ENCODE data around the gene PXDN. TPM values are rescaled to one million over a fixed set of nuclear protein-coding genes. Genes with fewer than 3 reads are reported as not detected.

Gene PXDN
- total and polyA plus RNA-seq, 8 donors = 3.3 to 71.6 (median 28.0) TPM

DNA sequence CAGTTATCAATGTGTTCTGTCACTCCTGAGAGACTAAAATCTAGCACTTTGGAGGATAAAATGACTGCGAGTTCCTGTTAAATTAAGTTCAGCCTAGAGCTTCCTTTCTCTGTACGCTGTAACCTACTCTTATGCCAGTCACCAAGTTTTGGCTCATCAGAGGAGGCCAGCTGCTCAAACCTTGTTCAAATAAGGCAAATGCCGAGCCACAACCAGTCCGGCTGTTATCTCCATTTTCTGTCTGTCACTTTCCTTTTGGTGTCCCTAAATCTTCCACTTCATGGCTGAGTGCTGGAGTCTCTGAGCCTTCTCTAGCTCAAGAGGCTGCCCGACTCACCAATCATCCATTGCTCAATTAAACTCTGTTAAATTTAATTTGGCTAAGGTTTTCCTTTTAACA is 33.5 kb upstream of the PXDN start:
- Histone ChIP-seq H3K4me3 (no peak overlapping the region), H3K27me3 (peaks cover 0 to 21% (median 0%) of the 10 kb centered on the region in 3 donors), H3K4me1 (no peaks in the 10 kb centered on the region), H3K27ac (no peak overlapping the region), H3K36me3 (no peaks in the 10 kb centered on the region), H3K9me3 (no peaks in the 10 kb centered on the region)
- TF ChIP-seq POLR2AphosphoS5 (IDR thresholded peaks at IDR 0.05) (no peak), POLR2A (IDR thresholded peaks at IDR 0.05) (no peak), EP300 (IDR thresholded peaks at IDR 0.05) (no peak)
- TF ChIP-seq, protein P1, sequence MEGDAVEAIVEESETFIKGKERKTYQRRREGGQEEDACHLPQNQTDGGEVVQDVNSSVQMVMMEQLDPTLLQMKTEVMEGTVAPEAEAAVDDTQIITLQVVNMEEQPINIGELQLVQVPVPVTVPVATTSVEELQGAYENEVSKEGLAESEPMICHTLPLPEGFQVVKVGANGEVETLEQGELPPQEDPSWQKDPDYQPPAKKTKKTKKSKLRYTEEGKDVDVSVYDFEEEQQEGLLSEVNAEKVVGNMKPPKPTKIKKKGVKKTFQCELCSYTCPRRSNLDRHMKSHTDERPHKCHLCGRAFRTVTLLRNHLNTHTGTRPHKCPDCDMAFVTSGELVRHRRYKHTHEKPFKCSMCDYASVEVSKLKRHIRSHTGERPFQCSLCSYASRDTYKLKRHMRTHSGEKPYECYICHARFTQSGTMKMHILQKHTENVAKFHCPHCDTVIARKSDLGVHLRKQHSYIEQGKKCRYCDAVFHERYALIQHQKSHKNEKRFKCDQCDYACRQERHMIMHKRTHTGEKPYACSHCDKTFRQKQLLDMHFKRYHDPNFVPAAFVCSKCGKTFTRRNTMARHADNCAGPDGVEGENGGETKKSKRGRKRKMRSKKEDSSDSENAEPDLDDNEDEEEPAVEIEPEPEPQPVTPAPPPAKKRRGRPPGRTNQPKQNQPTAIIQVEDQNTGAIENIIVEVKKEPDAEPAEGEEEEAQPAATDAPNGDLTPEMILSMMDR (IDR thresholded peaks at IDR 0.05) = no peak
- DNase-seq = peak in 1 of 2 donors; percentile 4
- intact Hi-C loops (cut with DNase I; ENCODE audit: low total_unique reads) = no loop called here
- WGBS, 5 donors = 52 to 78% (median 65%) methylated on average over 5 of the region's 5 CpGs

DNA sequence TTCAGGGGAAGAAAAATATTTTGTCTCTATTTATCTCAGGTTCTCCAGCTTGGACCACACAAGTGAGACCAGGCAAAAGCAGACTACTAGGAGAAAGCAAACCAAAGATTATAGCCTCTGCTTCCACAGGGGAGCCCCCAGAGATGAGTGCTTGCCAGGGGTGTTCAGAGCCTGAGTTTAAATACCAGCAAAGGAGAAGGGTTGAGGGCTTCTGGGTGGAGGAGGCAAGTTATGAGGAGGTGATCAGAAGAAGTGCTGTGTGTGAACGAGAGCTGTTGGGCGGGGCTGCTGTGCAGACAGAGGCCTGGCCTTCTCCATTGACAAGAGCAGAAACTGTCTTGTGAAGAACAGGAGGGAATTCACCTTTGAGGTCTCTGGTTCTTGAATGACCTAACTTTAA is 32.8 kb upstream of the PXDN start:
- no peaks in the 10 kb centered on the region for H3K36me3 ChIP-seq
- H3K27me3 ChIP-seq = peaks cover 0 to 15% (median 0%) of the 10 kb centered on the region in 3 donors
- H3K27ac ChIP-seq = no peak overlapping the region
- no peak overlapping the region for H3K4me3 ChIP-seq
- WGBS, 5 donors = 58 to 83% (median 71%) methylated on average over 2 of the region's 2 CpGs
- H3K4me1 ChIP-seq = no peaks in the 10 kb centered on the region
- DNase-seq = peak in 1 of 2 donors; percentile 22
- intact Hi-C loops (cut with DNase I; ENCODE audit: low total_unique reads) = no loop called here
- TF ChIP-seq, protein P1 (IDR thresholded peaks at IDR 0.05) = no peak
- no peak for TF ChIP-seq POLR2AphosphoS5 (IDR thresholded peaks at IDR 0.05)
- no peak for TF ChIP-seq POLR2A (IDR thresholded peaks at IDR 0.05)
- TF ChIP-seq EP300 (IDR thresholded peaks at IDR 0.05) = no peak
- no peaks in the 10 kb centered on the region for H3K9me3 ChIP-seq

DNA sequence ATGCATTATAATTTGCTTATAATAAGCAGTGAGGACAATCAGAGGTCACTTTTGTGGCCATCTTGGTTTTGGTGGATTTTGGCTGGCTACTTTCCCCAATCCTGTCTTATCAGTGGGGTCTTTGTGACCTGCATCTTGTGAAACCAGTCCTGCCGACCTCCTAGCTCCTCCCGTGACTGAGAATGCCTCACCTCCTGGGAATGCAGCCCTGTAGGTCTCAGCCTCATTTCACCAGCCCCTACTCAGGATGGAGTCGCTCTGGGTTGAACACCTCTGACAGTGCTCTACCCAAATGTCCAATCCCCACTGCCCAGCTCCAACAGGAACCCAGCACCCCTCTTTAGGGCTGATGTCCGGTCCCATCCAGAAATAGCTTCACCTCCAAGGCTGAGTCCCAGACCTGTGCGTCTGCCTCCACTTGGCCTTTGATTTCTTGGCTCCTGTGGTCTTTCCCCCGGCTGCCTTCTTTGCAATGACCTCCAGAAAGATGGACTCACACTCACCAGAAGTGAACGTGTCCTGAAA is 31.3 kb upstream of the PXDN start:
- TF ChIP-seq EP300 (IDR thresholded peaks at IDR 0.05) = no peak
- TF ChIP-seq POLR2A (IDR thresholded peaks at IDR 0.05) = no peak
- TF ChIP-seq, protein P1 (IDR thresholded peaks at IDR 0.05) = no peak
- TF ChIP-seq POLR2AphosphoS5 (IDR thresholded peaks at IDR 0.05) = no peak
- DNase-seq = peak in 1 of 2 donors; percentile 8
- Histone ChIP-seq H3K27ac (no peak overlapping the region), H3K9me3 (no peaks in the 10 kb centered on the region), H3K27me3 (peaks cover 0 to 5% (median 0%) of the 10 kb centered on the region in 3 donors), H3K36me3 (no peaks in the 10 kb centered on the region), H3K4me1 (no peaks in the 10 kb centered on the region), H3K4me3 (no peak overlapping the region)
- intact Hi-C loops (cut with DNase I; ENCODE audit: low total_unique reads) = no loop called here
- WGBS, 5 donors = 69 to 83% (median 82%) methylated on average over 7 of the region's 7 CpGs

DNA sequence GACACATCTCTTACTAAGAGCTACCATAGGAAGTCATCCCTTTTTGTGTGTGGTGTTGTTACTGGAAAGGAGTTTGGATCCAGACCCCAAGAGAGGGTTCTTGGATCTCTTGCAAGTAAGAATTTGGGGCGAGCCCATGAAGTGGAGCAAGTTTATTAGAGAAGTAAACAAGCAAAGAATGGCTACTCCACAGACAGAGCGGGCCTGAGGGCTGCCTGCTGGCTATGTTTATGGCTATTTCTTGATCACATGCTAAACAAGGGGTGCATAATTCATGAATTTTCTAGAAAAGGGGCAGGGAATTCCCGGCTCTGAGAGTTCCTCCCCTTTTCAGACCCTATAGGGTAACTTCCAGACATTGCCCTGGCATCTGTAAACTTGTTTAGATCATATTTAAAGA is 30.6 kb upstream of the PXDN start:
- TF ChIP-seq, protein P1 (IDR thresholded peaks at IDR 0.05) = no peak
- TF ChIP-seq EP300 (IDR thresholded peaks at IDR 0.05) (no peak), POLR2AphosphoS5 (IDR thresholded peaks at IDR 0.05) (no peak), POLR2A (IDR thresholded peaks at IDR 0.05) (no peak)
- 63 to 79% (median 67%) methylated on average over 3 of the region's 3 CpGs for WGBS, 5 donors
- H3K27ac ChIP-seq = no peak overlapping the region
- peaks cover 0 to under 1% (median 0%) of the 10 kb centered on the region in 4 donors for H3K4me1 ChIP-seq
- DNase-seq = peak in 1 of 2 donors; percentile 14
- no peaks in the 10 kb centered on the region for H3K36me3 ChIP-seq
- no peaks in the 10 kb centered on the region for H3K9me3 ChIP-seq
- H3K4me3 ChIP-seq = no peak overlapping the region
- peaks cover 0 to 5% (median 0%) of the 10 kb centered on the region in 3 donors for H3K27me3 ChIP-seq
- intact Hi-C loops (cut with DNase I; ENCODE audit: low total_unique reads) = no loop called here

Measured in stomach (tissue), 9 donors.